NCI-H526 treated with DMSO at 0.1 percent for 48 hours (cell line): ENCODE results near the gene ABT1.
"Not testable (repeated sequence)": the region's sequence is repeated elsewhere in the genome, so short reads cannot be mapped to it uniquely, and the experiment has no call there.

Experiments used
- DNase-seq: peaks from one replicate; lab custom pipeline; 2025; lab: John Stamatoyannopoulos, UW

Gene ABT1

DNA sequence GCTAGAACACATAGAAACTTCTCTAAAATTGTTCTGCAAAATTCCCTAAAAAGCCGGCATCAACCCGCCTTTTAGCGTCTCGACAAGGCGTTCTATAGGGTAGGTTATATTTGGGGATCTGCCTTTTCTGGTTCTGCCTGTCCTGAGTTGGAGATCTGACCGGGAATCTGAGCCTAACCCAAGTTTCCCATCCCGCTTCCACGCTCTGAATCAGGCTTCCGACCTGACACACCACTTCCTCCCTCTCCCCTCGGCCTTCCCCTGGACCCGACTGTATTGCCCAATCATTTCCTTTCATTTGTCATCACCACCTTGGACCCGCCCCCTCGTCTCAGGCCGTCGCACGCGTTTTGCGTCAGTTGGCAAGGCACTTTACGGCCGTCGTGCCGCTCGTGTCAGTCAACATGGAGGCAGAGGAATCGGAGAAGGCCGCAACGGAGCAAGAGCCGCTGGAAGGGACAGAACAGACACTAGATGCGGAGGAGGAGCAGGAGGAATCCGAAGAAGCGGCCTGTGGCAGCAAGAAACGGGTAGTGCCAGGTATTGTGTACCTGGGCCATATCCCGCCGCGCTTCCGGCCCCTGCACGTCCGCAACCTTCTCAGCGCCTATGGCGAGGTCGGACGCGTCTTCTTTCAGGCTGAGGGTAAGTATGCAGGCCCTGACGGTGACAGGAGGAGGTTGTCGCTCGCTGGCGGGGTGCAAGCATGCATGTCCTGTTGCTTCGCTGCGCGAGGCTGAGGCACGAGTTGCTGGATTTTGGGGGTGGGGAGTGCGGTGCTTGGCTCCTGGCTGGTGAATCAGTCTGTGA, at the start of gene ABT1:
ABT1 (plus strand) TSS at position 375 of the 810 bp plus-strand sequence; CDS start at position 405, 30 bp downstream.
- DNase-seq, result peak; percentile 89

DNA sequence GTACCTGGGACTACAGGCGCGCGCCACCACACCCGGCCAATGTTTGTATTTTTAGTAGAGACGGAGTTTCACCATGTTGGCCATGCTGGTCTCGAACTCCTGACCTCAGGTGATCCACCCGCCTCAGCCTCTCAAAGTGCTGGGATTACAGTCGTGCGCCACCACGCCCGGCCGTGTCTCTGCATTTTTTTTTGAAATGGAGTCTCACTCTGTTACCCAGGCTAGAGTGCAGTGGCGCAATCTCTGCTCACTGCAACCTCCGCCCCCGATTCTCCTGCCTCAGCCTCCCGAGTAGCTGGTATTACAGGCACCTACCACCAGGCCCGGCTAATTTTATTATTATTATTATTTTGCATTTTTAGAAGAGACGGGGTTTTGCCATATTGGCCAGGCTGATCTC, 49.4 kb upstream of the ABT1 start:
- not testable (repeated sequence) for DNase-seq

DNA sequence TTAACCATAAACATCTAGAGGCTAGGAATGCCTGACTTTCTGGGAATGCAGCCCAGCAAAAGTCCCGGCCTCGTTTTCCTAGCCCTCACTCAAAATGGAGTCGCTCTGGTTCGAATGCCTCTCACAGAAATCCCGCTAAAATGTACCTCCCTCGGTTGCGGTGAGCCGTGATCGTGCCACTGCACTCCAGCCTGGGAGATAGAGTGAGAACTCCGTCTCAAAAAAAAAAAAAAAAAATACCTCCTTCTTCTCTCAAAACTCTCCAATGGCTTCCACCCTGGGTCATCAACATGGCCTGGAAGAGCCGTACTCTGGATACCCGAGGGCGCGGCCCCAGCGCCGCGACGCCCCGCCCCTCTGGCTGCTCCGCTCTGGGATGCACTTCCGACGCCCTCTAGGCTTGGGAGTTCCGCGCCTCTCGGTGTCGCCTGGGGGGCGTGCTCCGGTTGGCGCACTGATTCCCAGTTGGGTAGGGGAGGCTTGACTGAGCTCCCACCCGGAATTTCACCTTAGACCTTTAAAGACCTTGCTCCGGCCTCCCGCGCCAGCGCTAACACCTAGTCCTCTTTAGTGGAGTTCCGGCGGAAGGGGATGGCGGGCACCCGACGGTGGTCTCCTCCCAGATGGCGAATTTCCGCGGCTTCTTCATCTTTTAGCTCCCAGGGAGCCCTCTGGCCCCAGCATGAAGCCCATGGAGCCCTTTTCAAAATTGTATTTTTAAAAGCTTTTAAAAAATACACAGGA, 46.3 kb upstream of the ABT1 start:
- peak; percentile 36 for DNase-seq

DNA sequence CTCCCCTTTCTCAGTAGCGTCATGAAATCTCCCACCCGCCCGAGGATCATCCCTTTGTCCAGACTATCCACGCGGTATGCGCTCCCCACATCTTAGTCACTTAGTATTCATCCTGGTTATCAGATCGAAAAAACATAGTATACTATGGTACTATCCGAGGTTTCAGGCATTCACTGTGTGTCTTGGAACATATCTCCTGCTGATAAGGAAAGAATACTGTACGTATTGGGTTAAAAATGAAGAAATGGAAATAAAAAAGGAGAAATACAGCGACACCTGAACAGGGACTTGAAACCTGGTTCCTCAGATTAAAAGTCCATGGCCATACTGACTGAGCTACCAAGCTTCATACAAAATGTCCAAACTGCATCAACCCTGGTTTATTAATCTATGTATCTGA, 44.5 kb upstream of the ABT1 start:
- no peak for DNase-seq

DNA sequence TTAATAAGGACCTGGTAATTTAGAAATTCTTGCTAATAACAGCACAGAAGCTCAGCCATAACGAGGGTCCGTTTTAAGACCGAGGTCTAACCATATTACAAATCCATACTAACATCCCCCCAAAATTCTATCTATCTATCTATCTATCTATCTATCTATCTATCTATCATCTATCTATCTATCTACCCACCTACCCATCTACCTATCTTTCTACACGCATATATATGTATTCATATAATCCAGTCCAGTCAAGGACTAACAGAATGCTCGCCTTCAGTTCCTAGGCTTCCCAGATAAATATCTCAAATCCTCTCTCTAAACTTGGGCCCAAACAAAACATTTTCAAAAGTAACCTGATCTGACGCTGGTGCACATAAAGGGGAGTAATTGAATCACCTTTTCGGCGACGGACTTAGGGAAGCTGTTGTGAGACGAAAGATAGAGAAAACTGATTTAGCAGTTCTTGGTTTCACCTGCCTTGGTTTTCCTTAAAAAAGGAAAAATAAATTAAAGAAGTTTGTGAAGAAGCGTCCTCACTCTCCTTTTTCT, 44.0 kb upstream of the ABT1 start:
- no peak for DNase-seq

DNA sequence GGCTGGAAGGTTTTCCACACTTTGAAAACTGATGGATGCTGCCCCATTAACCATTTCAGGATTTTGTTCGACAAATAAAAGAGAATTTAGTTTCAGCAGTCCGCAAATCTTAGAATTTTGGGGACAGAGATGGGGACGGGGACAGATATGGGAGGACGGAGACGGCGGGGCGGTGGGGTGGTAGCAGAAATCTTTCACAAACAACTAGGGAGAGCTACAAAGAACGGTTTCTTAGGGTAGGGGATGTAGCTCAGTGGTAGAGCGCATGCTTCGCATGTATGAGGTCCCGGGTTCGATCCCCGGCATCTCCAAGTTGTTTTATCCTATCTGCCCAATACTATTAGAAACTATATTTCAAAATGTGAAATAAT, 43.5 kb upstream of the ABT1 start:
- peak; percentile 71 for DNase-seq

DNA sequence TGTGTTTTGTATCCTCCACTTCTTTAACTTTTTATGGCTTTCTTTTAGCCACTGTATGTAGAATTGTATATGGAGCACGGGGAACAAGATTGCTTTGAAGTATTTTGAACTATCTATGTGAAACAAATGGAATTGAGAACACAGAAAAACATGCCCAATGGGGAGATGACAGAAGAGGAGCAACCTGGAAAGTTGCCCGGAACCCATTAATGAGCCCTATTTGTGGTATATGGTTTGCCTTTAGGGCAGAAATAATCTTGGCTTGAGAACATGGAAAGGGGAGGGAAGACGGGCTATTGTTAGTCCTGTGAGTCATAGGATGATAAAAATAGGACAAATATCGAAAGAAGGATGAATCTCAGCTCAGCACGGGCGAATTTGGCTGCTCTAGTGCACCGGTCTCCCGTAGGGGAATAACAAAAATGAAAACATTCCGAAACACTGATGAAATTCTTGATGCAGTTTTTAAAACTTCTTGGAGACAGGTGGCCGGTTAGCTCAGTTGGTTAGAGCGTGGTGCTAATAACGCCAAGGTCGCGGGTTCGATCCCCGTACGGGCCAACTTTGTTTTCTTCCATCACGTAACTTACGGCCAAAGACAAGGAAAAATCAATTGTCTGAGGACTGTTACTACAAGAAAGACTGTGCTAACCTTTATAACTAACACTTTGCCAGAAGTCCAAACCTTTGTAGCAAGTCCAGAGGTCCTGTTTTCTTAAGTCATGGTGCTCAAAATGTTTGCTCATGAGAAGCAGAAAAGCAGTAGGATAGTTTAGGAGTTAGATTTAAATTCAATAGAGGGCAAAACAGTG, 42.9 kb upstream of the ABT1 start:
- DNase-seq, result peak; percentile 80

DNA sequence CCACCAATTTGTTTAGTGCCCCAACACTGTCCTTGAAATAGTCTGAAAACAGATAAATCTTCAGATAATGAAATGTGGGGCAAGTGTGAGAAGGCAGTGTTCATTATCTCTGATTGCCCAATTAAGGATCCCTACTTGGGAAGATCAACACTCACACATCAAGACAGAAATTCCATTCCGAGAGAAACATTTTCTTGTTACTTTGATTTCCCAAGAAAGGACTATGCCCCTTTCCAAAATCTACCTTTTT, 42.4 kb upstream of the ABT1 start:
- DNase-seq, result no peak

DNA sequence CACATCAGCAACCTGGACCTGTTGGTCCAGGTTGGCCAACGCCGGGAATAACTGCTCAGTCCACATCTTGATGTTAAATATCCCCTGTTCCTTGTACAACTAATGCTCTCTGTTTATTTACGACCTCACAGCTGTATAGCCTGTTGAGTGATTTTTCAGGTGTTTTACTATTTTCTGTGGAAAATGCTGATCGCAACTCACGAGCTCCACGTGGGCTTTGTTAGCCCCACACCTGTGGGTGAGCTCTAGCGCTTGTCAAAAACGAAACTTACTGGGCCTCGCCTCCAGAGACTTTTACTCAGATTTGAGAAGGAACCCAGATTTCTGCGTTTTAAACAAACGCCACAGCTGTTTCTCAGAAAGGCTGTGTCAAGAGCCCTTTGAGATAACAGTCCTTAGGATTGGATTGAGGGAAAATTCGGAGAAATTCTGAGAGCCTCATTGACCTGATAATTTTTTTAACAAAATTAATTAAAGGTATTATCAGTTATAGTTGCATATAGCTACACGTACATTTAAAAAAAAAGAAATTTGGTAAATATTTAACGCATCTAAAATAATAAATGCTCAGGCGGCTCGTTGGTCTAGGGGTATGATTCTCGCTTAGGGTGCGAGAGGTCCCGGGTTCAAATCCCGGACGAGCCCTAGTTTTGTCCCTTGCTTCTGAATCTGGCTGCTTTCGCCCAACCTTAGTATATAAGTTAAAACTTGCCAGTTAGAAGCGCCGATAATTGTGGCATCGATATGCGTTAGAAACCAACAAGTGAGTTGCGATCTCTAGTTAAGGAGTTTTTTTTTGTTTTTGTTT, 41.9 kb upstream of the ABT1 start:
- DNase-seq, result peak; percentile 22

DNA sequence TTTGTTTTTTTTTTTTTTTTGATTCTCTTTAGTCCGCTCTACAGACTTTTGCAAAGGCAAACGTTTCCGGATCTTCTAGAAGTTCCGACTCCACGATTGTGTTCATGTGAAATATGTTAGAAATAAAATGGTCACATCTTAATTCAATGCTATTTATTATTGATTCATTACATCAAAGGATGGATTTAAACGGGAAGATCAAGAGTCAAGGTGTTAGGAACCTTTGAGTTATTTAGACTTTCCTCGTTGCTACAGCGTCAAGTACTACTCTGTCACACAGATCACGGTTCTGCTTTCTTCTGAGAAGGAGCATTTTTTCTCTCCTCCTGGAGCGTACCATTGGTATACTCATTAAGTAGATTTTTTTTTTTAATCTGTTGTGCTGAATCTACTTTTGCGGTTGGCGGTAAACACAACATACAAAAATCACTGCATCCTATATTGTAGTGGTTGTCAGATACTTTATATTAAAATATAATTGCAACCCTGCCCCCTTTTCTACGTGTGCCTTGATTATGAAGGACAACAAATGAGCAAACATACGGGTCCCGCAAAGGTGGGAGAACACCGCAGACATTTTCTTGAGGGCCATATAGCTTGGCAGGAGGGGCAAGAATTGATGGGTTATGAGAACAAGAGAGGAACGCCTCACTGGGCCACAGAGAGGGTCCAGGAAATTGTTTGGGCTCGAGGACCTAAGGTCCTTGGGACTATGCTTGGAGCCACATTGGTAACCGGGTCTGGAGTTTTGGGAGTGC, 41.1 kb upstream of the ABT1 start:
- DNase-seq, result no peak

DNA sequence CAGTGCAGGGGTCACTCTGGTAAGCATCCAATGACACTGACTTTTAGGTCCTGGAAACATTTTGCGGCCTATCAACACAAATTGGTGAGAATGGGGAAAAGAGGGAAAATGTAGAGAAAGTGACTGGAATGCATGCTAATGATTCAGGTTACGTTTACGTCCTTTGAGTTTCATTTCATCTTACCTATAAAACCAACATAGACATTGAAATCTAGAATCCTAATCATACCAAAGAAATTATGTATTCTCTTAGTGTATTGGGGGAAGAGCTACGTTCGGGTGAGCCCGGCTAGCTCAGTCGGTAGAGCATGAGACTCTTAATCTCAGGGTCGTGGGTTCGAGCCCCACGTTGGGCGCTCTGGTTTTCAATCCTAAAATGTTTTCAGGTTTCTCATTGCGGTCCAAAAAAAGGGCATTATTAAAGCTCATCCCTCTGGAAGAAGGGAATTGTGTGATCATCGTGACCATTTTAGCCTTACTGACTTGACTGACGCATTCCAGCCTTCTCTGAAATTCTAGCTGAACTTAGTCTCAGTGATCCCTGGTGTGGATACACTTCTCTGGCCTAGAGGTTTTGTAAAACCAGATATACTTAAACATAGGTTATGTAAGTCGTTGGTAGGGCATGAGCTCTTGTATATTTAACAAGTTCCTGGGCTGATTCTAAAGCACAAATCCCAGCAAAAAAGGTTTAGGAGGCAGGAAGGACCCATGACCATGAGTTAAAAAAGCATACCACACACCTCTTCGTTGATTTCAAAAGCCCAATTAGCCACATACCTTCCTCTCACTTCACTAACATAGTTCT, 40.3 kb upstream of the ABT1 start:
- peak; percentile 77 for DNase-seq

DNA sequence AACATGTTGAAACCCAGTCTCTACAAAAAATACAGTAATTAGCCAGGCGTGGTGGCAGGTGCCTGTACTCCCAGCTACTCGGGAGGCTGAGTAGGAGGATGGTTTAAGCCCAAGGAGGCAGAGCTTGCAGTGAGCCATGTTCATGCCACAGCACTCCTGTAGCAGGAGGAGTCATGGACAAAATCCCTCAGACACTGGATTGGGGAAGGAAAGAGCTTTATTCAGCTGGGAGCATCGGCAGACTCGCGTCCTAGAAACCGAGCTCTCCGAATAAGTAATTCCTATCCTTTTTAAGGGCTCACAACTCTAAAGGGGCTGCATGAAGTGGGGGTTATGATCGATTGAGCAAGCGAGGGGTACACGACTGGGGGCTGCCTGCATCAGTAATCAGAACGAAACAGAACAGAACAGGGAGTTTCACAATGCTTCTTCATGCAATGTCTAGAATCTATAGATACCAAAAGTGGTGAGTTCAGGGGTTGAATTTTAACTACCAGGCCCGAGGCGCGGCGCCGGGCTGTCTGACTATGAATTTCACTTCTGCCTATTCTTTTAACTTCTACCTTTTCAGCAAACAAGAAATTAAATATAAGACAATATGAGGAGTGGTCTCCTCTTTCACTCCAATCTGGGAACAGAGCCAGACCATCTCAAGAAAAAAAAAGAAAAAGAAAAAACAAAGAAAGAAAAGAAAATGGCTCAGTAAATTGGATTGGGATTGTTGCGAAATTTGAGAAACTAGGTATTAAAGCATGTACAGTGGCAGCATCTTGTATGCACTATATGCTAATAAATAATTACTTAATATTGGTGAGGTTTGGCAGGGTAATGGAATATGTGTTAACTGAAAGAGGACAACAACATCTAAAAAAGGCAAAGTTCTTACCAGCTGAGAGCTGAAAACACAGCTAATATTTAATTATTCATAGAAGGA, 35.0 kb upstream of the ABT1 start:
- no peak for DNase-seq

DNA sequence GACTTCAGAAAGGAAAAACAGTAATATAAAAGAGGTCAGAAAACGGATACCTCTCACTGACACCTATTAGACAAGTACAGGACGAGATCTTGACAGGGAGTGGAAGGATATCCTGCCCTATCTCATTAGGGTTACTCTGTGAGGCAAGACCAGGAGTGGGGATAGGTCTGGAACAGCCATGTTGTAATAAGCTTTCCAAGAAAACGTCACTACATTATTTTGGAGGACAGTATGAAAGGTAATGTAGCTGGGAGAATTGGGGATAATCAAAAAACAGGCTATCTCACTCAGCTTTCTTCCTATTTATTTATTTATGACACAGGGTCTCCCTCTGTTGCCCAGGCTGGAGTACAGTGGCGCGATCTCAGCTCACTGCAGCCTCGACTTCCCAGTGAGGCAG, 33.3 kb upstream of the ABT1 start:
- no peak for DNase-seq

DNA sequence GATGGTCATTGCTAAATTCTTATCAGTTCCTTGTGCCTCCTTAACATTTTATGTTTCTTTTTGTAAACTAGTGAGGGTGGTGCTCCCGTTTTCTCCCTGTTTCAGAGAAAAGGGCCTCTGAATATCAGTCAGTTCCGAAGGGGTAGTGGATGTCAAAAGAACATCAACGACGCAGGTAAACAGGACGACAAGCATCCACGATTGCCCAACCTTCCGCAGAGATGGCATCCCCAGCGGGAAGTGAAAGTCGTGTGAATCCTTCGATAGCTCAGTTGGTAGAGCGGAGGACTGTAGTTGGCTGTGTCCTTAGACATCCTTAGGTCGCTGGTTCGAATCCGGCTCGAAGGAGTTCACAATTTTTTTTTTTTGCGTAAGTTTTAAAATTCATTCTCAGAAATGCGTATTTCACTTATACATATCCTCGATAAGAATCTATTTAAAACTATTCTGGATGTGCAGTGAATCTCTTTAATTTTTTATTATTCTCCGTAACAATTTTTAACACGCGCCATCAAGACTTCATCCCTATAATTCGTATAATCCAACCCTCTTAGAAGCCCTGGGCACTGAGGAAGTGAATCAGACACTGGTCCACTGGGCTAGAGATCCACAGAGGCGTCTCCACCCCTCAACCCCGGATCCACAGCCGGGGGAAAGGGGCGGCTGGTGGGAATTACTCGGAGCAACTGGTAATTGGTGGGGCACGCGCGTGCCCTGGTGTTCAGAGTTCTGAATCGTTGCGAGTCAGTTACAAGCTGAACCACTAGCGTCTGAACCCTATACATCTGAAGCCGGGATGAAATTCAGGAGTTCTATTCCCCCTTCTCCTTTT, 27.9 kb upstream of the ABT1 start:
- DNase-seq, result peak; percentile 81

DNA sequence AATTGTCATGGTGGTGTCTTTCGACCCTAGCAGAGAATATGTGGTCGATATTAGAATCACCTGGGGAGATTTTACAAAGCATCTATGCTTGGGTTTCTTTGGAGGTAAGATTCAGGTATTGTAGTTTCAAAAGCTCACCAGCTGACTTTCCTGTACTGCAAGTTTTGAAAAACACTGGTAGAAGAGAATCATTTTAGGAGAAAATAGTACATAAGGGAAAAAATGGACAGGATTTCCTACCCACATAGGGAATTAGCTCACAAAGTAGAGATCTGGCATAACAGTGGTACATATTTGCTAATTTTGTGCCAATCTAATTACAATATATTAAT, 27.4 kb upstream of the ABT1 start:
- DNase-seq, result no peak

DNA sequence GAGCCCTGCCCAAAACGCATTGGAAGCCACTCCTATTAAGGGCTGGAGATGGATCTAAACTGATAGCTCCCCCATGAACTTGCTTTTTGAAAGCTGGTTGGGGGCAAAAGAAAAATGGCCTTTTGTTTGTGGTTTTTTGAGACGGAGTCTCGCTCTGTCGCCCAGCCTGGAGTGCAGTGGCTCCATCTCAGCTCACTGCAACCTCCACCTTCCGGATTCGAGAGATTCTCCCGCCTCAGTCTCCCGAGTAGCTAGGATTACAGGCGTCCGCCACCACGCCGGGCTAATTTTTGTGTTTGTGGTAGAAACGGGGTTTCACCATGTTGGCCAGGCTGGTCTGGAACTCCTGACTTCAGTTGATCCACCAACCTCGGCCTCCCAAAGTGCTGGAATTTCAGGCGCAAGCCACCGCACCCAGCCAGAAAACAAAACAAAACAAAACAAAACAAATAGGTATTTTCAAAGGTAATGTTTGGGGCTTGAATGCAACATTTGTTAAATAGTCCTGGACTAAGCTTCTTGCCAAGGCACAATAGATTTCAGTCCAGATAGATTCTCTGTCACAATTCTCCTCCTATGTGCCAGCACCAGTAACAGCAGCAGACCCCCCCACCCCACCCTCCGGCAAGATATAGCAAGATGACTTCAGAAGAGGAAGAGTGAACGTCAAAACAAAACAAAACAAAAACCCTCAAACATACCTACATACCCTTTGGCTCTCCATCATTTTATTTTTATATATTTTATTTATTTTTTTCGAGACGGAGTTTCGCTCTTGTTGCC, 26.5 kb upstream of the ABT1 start:
- no peak for DNase-seq

DNA sequence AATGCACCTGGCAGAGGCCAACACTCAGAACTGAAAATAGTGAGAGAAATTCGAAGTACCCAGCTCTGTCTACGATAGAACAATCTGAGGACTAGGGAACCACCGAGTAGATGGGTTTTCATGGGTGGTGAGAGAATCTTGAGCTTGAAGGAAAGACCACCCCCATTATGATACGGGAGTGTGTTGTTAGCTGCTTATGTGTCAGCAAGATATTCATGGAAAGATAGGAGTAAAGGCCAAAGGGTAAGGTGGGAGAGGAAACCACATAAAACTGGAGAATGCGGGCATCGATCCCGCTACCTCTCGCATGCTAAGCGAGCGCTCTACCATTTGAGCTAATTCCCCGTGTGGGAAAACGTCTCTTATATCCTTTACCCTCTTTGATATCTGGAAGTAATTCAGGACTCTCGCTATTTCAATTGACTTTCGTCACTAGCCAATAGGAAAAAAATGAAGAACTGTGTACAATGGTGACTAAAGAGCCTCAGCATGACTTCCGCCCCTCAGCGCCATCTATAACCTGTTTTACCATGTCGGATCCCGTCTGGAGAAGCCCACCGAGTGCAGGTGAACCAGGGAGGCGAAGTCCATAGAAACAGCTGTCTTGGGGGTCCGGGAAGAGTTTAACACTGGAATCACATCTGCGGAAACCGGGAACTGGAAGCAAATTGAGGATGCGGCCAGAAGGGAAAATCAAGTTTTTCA, 25.0 kb upstream of the ABT1 start:
- peak; percentile 87 for DNase-seq
